Stimulated activated CD8-positive, alpha-beta memory T cell treated with anti-CD3 and anti-CD28 coated beads, Interleukin-4, amount 100 ng/mL, for 24 hours (primary cell): ENCODE data around the gene ENGASE.

Source experiments
- DNase-seq: peaks from one replicate; pipeline ENCODE4 v3.0.0-alpha.2; 2020; ENCODE audit warnings: low read depth

The ENGASE gene

GRCh38 chr17:79038545-79039135 is 36.0 kb upstream of the ENGASE start:
- no peak for DNase-seq

GRCh38 chr17:79039171-79039570 is 35.5 kb upstream of the ENGASE start:
- DNase-seq, result no peak

GRCh38 chr17:79039886-79040285 is 34.7 kb upstream of the ENGASE start:
- DNase-seq, result no peak

GRCh38 chr17:79041041-79041570 is 33.5 kb upstream of the ENGASE start:
- DNase-seq, result no peak

GRCh38 chr17:79041723-79042420 is 32.8 kb upstream of the ENGASE start:
- DNase-seq, result no peak

- DNase-seq, result peak; percentile 56
These were observed 32.0 kb upstream of the ENGASE start for GRCh38 chr17:79042421-79043190.

- no peak for DNase-seq
These were observed 31.3 kb upstream of the ENGASE start for GRCh38 chr17:79043191-79043930.

- DNase-seq, result no peak
These were observed 30.7 kb upstream of the ENGASE start for GRCh38 chr17:79043931-79044320.

GRCh38 chr17:79044462-79044861 is 30.2 kb upstream of the ENGASE start:
- DNase-seq, result no peak

GRCh38 chr17:79045001-79045729 is 29.5 kb upstream of the ENGASE start:
- no peak for DNase-seq

GRCh38 chr17:79045842-79046196 is 28.8 kb upstream of the ENGASE start:
- peak; percentile 48 for DNase-seq

- DNase-seq, result no peak
These were observed 28.3 kb upstream of the ENGASE start for GRCh38 chr17:79046197-79046915.

- DNase-seq, result no peak
These were observed 27.7 kb upstream of the ENGASE start for GRCh38 chr17:79046916-79047280.

- no peak for DNase-seq
These were observed 27.2 kb upstream of the ENGASE start for GRCh38 chr17:79047291-79047920.

GRCh38 chr17:79047923-79048825 is 26.4 kb upstream of the ENGASE start:
- DNase-seq, result no peak

GRCh38 chr17:79048826-79049755 is 25.5 kb upstream of the ENGASE start:
- no peak for DNase-seq

- DNase-seq, result no peak
These were observed 24.8 kb upstream of the ENGASE start for GRCh38 chr17:79049821-79050220.

GRCh38 chr17:79050551-79050950 is 24.1 kb upstream of the ENGASE start:
- DNase-seq, result no peak
